Esophagus muscularis mucosa (tissue), 4 donors: ENCODE measurements around the gene HVCN1.

Experiments
- CTCF ChIP-seq, 3 experiments: fragments of 200-600 bp in 2 of 3; fragments of 450-650 bp in 1 of 3; sonication (generic) in 2 of 3; IDR thresholded peaks; one replicate each; pipeline ENCODE4 v1.5.1; 2017 to 2019; ENCODE audit warnings: antibody characterized with exemption in 3 of 3, mild to moderate bottlenecking in 2 of 3, moderate library complexity in 1 of 3
- EP300 ChIP-seq: sonication (generic); formaldehyde crosslinking; IDR thresholded peaks from one replicate; pipeline ENCODE4 v1.6.1; 2017; ENCODE audit warnings: antibody characterized with exemption
- POLR2AphosphoS5 ChIP-seq, 2 donors: sonication (generic); formaldehyde crosslinking; IDR thresholded peaks; one replicate each; pipeline ENCODE4 v1.6.1; 2017; ENCODE audit warnings: antibody characterized with exemption in 2 of 2

- TF ChIP-seq CTCF (IDR thresholded peaks at IDR 0.05), result no peak
- no peak for TF ChIP-seq EP300
- no peak for TF ChIP-seq POLR2AphosphoS5 (IDR thresholded peaks at IDR 0.05)
These were observed 53.9 kb downstream of the HVCN1 start for GRCh38 chr12:110635055-110635454.
